Liver (tissue), 3 donors: ENCODE data around the gene CYP20A1.

Source experiments
- ATF3 ChIP-seq: IDR thresholded peaks from 2 replicates; pipeline ENCODE4 v1.6.1; 2016; ENCODE audit warnings: antibody characterized with exemption
- FOXA1 ChIP-seq: IDR thresholded peaks from 2 replicates; pipeline ENCODE4 v1.6.1; 2016; ENCODE audit warnings: antibody characterized with exemption
- GABPA ChIP-seq, 2 donors: IDR thresholded peaks in 1 of 2; conservative IDR thresholded peaks in 1 of 2; 2 replicates each; pipeline ENCODE4 v1.6.1; 2016; ENCODE audit warnings: antibody characterized with exemption in 2 of 2, mild to moderate bottlenecking in 1 of 2, moderate library complexity in 1 of 2
- MAX ChIP-seq: IDR thresholded peaks from 2 replicates; pipeline ENCODE4 v1.6.1; 2016; ENCODE audit warnings: antibody characterized with exemption
- NR2F2 ChIP-seq: IDR thresholded peaks from 2 replicates; pipeline ENCODE4 v1.6.1; 2016; ENCODE audit warnings: antibody characterized with exemption
- RAD21 ChIP-seq, 2 donors: IDR thresholded peaks; 2 replicates each; pipeline ENCODE4 v1.6.1; 2016; ENCODE audit warnings: antibody characterized with exemption in 2 of 2, mild to moderate bottlenecking in 2 of 2
- REST ChIP-seq: IDR thresholded peaks from 2 replicates; pipeline ENCODE4 v1.6.1; 2016; ENCODE audit warnings: antibody characterized with exemption, mild to moderate bottlenecking
- TAF1 ChIP-seq: conservative IDR thresholded peaks from 2 replicates; pipeline ENCODE4 v1.6.1; 2016; ENCODE audit warnings: antibody characterized with exemption, mild to moderate bottlenecking
- YY1 ChIP-seq: IDR thresholded peaks from 2 replicates; pipeline ENCODE4 v1.6.1; 2016; ENCODE audit warnings: antibody characterized with exemption, mild to moderate bottlenecking
- ZBTB33 ChIP-seq: IDR thresholded peaks from 2 replicates; pipeline ENCODE4 v1.6.1; 2016; ENCODE audit warnings: antibody characterized with exemption
- TF ChIP-seq, protein P1 (sequence below): fragments of 150-350 bp; IDR thresholded peaks from 2 replicates; pipeline ENCODE4 v1.5.1; 2017; ENCODE audit warnings: improper control_type of control experiment, low read depth, low read length; ENCODE audit not compliant: missing input control
- donor health status: healthy.
- donor health status: healthy.

- TF ChIP-seq, protein P1, sequence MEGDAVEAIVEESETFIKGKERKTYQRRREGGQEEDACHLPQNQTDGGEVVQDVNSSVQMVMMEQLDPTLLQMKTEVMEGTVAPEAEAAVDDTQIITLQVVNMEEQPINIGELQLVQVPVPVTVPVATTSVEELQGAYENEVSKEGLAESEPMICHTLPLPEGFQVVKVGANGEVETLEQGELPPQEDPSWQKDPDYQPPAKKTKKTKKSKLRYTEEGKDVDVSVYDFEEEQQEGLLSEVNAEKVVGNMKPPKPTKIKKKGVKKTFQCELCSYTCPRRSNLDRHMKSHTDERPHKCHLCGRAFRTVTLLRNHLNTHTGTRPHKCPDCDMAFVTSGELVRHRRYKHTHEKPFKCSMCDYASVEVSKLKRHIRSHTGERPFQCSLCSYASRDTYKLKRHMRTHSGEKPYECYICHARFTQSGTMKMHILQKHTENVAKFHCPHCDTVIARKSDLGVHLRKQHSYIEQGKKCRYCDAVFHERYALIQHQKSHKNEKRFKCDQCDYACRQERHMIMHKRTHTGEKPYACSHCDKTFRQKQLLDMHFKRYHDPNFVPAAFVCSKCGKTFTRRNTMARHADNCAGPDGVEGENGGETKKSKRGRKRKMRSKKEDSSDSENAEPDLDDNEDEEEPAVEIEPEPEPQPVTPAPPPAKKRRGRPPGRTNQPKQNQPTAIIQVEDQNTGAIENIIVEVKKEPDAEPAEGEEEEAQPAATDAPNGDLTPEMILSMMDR = no peak
- no peak for TF ChIP-seq YY1
- TF ChIP-seq GABPA (IDR thresholded peaks at IDR 0.05 in 1 of 2, conservative IDR thresholded peaks at IDR 0.05 in 1 of 2) = no peak
- TF ChIP-seq REST = no peak
- no peak for TF ChIP-seq MAX
- no peak for TF ChIP-seq RAD21 (IDR thresholded peaks at IDR 0.05)
- TF ChIP-seq TAF1 = no peak
- no peak for TF ChIP-seq ZBTB33
- no peak for TF ChIP-seq ATF3
- TF ChIP-seq FOXA1 = no peak
- no peak for TF ChIP-seq NR2F2
Observed at GRCh38 chr2:203200866-203201265, 38.0 kb upstream of the CYP20A1 start.
